Pancreas (tissue), 10 donors: Measurements from ENCODE around the gene CTDSPL. TPM values are rescaled to one million over a fixed set of nuclear protein-coding genes. Genes with fewer than 3 reads are reported as not detected.
A peak's percentile ranks its signal among the peaks of the same experiment; 100 is the strongest.

ENCODE experiments used
- ATAC-seq, 4 donors: fragments of 200-7000 bp; cut with Tn5 transposase; one replicate each; pipeline versions ENCODE4 v1.8.0 to v1.9.1; 2020; ENCODE audit warnings: mild to moderate bottlenecking in 4 of 4, moderate library complexity in 4 of 4
- DNase-seq, 6 donors: peaks; one replicate each; pipeline ENCODE4 v3.0.0-alpha.2; 2020
- FAIRE-seq: peaks from 2 replicates; lab custom pipeline; 2012; peaks lifted over from hg19 to GRCh38; lab: Jason Lieb, UNC
- H3K27ac ChIP-seq, 4 donors: fragments of 200-600 bp; sonication (generic); 1 replicate in 3 of 4; 2 replicates in 1 of 4; pipeline versions ENCODE4 v1.5.0 to v1.8.0; 2020
- H3K27me3 ChIP-seq, 4 donors: fragments of 200-600 bp; one replicate each; pipeline ENCODE4 v1.8.0; 2021
- H3K36me3 ChIP-seq, 3 donors: fragments of 200-600 bp; sonication (generic) in 1 of 3; one replicate each; pipeline versions ENCODE4 v1.5.0 to v1.8.0; 2020 to 2021
- H3K4me1 ChIP-seq, 3 donors: fragments of 200-600 bp; one replicate each; pipeline ENCODE4 v1.8.0; 2021
- H3K4me3 ChIP-seq, 4 donors: fragments of 200-600 bp; sonication (generic) in 2 of 4; one replicate each; pipeline versions ENCODE4 v1.5.0 to v1.8.0; 2020 to 2021
- H3K9me3 ChIP-seq, 4 donors: fragments of 200-600 bp; one replicate each; pipeline ENCODE4 v1.8.0; 2021
- WGBS, 2 donors: extraction: QIAGEN DNeasy Blood & Tissue Kit; methylation state at CpG; one replicate each; pipeline ENCODE4 v1.1.7; 2013; 5-methylcytosine and 5-hydroxymethylcytosine counted together
- intact Hi-C, 3 donors: fragments of 100-400 bp; cut with DNase I; formaldehyde crosslinking; loops; one replicate each; pipeline versions ENCODE4 v1.11.1 to v1.14.2; 2022
- polyA plus RNA-seq, 2 donors: library from polyadenylated mRNA; stranded (reverse); fragments of 200-250 nt; gene quantifications; one replicate each; pipeline ENCODE4 v1.2.3, GENCODE V29; 2013
- total RNA-seq, 6 donors: library from RNA; stranded (reverse); fragmentation: NEBNext Ultra II Directional in 4 of 6; extraction: Animal tissue kit (Norgen Biotek cat#: 25700) in 4 of 6; gene quantifications; one replicate each; pipeline versions ENCODE4 v1.2.1 to v1.2.4, GENCODE V29; 2021 to 2023
- TF ChIP-seq, protein P1 (sequence below), 4 donors: fragments of 200-600 bp; sonication (generic) in 3 of 4; IDR thresholded peaks; one replicate each; pipeline versions ENCODE4 v1.5.0 to v1.8.0; 2021; ENCODE audit warnings: antibody characterized with exemption in 4 of 4
- donor health status: healthy with polysubstance abuse.
- donor health status: DM: no; HTN: no; CAD: no; lungs with moderate emphysema.
- donor health status: DM: no; HTN: no; CAD: no.
- donor health status: control.
- donor health status: control.
- donor health status: Bipolar disorder and iron deficiency.
- donor health status: DM: yes; HTN: yes; CAD: no.
- donor health status: DM: no; HTN: no; CAD: no.
- donor health status: DM: no; HTN: no; CAD: no.
- donor health status: DM: yes; HTN: yes; CAD: no.

The CTDSPL gene
- total and polyA plus RNA-seq, 8 donors: 8.4 to 34.8 (median 15.4) TPM

DNA sequence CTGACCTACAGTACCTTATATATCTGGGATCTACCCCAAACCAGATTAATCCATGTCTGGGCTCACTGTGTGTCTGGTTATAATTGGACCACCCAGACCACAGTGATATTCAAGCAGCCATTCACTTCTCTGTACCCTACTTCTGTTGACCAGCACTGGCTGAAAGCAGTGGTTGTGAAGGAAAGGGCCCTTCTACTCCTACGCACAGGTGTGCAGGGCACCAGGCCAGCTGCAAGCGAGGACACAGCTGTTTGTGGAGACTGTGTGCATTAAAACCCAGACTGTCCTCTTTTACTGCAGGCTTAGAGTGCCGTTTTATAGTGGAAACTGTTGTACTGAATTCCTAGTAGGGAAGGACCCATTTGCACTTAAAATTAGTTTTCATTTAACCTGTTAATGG is 29.5 kb downstream of the CTDSPL start:
- ATAC-seq (peak in 3 of 4 donors; percentile 62 to 70 (median 63)), FAIRE-seq (no peak), DNase-seq (peak in 3 of 6 donors; percentile 8 to 50 (median 31))
- Histone ChIP-seq H3K9me3 (no peaks in the 10 kb centered on the region), H3K4me3 (no peak overlapping the region), H3K27me3 (no peaks in the 10 kb centered on the region), H3K36me3 (no peaks in the 10 kb centered on the region), H3K27ac (no peak overlapping the region), H3K4me1 (peaks cover 0 to 13% (median 6%) of the 10 kb centered on the region in 3 donors)
- WGBS, 2 donors: 25 to 26% methylated on average over 3 of the region's 3 CpGs
- intact Hi-C loops: no loop called here
- TF ChIP-seq, protein P1, sequence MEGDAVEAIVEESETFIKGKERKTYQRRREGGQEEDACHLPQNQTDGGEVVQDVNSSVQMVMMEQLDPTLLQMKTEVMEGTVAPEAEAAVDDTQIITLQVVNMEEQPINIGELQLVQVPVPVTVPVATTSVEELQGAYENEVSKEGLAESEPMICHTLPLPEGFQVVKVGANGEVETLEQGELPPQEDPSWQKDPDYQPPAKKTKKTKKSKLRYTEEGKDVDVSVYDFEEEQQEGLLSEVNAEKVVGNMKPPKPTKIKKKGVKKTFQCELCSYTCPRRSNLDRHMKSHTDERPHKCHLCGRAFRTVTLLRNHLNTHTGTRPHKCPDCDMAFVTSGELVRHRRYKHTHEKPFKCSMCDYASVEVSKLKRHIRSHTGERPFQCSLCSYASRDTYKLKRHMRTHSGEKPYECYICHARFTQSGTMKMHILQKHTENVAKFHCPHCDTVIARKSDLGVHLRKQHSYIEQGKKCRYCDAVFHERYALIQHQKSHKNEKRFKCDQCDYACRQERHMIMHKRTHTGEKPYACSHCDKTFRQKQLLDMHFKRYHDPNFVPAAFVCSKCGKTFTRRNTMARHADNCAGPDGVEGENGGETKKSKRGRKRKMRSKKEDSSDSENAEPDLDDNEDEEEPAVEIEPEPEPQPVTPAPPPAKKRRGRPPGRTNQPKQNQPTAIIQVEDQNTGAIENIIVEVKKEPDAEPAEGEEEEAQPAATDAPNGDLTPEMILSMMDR (IDR thresholded peaks at IDR 0.05): no peak

DNA sequence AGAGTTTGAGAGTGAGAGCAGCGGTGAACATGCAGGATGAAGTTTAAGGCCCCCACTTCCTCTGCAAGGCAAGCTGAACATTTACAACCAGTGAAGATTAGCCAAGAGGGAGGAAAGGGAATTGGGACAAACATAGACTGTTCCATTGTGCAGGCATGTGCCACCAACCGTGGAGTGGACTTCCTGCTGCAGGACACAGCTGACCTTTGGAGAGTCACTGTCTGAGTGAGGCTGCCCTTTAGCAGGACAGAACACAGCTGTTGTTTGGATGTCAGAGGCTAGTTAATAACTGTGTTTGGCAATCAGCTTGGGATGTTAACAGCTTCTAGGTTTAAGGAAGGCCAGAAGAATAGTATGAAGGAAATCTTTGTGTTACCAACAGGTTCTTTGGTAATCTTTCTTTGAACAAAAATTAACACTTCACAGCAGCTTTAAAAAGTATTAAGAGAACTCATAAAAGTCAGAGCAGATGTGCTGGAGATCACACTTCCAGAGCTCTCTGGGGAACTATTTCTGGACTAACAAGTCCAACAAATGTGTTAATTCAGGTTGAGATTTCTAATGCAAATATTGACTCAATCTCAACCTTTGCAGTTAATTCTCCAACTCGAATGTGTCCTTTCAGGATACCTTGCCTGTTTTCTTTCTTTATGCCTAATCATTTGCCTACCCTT is 31.4 kb downstream of the CTDSPL start:
- no peaks in the 10 kb centered on the region for H3K27me3 ChIP-seq
- no peaks in the 10 kb centered on the region for H3K36me3 ChIP-seq
- peak; percentile 55 to 85 (median 82) for ATAC-seq
- peak overlapping the region in 2 of 4 donors; percentile 42 to 53 for H3K27ac ChIP-seq
- peak in 2 of 6 donors; percentile 9 to 29 for DNase-seq
- no peak for FAIRE-seq
- peaks cover 0 to 13% (median 6%) of the 10 kb centered on the region in 3 donors for H3K4me1 ChIP-seq
- intact Hi-C loops: no loop called here
- 25 to 30% methylated on average over 3 of the region's 3 CpGs for WGBS, 2 donors
- TF ChIP-seq, protein P1 (IDR thresholded peaks at IDR 0.05): no peak
- H3K4me3 ChIP-seq: no peak overlapping the region
- H3K9me3 ChIP-seq: no peaks in the 10 kb centered on the region

DNA sequence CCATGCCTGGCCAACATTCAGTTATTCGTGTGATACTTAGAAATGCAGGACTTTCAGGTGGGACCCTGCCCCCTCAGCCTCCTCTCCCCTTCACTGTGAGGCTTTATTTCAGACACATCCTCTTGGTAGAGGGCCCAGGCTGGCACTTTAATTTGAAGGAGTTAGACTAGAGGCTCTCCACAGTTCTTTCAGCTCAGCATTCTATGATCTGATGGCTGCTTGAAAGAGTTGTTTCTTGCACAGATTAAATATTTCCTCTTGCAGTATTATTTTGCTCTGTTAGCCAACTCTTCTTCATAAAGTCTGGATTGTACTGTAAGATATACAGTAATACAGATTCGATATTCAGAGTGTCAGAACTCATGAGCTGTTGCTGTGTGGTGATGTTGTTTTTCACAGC is 35.1 kb downstream of the CTDSPL start:
- FAIRE-seq: no peak
- intact Hi-C loops: no loop called here
- WGBS, 2 donors: 65 to 67% methylated on average over 2 of the region's 2 CpGs
- Histone ChIP-seq H3K9me3 (no peaks in the 10 kb centered on the region), H3K27me3 (no peaks in the 10 kb centered on the region), H3K4me1 (peaks cover 0 to 13% (median under 1%) of the 10 kb centered on the region in 3 donors), H3K36me3 (no peaks in the 10 kb centered on the region), H3K4me3 (no peak overlapping the region), H3K27ac (no peak overlapping the region)
- TF ChIP-seq, protein P1 (IDR thresholded peaks at IDR 0.05): no peak
- ATAC-seq: no peak
- no peak for DNase-seq

DNA sequence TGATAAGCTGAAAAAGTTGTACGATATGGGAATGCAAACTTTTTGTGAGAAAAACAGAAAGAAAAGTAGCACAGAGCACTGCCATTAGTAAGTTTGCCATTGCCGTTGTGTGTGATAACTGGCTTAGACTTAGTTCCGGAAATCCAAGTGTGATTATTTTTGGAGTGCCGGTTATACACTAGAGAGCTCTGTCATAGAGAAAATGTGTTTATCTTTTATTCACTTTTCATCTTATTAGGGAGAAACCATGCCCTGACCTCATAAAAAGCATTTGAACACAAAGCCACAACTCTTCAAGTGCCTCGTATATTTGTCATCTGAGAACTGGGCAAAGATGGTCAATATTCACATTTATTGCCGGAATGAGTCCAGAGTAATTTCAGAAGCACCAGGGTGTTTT is 36.1 kb downstream of the CTDSPL start:
- Histone ChIP-seq H3K9me3 (no peaks in the 10 kb centered on the region), H3K36me3 (no peaks in the 10 kb centered on the region), H3K4me1 (peaks cover 0 to 9% (median 0%) of the 10 kb centered on the region in 3 donors), H3K27ac (no peak overlapping the region), H3K27me3 (no peaks in the 10 kb centered on the region), H3K4me3 (no peak overlapping the region)
- DNase-seq: no peak
- 78% methylated on average over 6 of the region's 6 CpGs for WGBS, 2 donors
- FAIRE-seq: no peak
- no peak for ATAC-seq
- TF ChIP-seq, protein P1 (IDR thresholded peaks at IDR 0.05): no peak
- intact Hi-C loops: no loop called here

DNA sequence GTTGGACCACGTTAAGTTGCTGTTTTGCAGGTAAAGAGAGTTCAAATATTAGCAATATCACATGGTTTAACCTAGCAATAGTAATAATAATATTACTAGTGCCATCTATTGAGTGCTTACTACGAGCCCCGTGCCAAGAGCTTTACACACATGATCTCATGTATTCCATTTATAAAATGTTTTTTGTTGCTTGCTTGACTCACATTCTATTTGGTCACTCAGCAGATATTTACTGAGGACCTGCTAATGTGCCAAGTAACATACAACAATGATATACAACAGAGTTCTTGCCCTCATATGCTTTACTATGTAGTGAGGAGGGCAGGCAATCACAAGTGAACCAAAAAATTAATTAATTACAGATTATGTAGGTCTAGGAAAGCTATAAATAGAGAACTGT is 36.7 kb downstream of the CTDSPL start:
- FAIRE-seq (no peak), DNase-seq (no peak), ATAC-seq (no peak)
- no peak overlapping the region for H3K27ac ChIP-seq
- H3K9me3 ChIP-seq: no peaks in the 10 kb centered on the region
- intact Hi-C loops: no loop called here
- no peak overlapping the region for H3K4me3 ChIP-seq
- no peaks in the 10 kb centered on the region for H3K27me3 ChIP-seq
- no peaks in the 10 kb centered on the region for H3K36me3 ChIP-seq
- WGBS, 2 donors: 82 to 91% methylated on average over 3 of the region's 3 CpGs
- H3K4me1 ChIP-seq: peaks cover 0 to 5% (median 0%) of the 10 kb centered on the region in 3 donors
- TF ChIP-seq, protein P1 (IDR thresholded peaks at IDR 0.05): no peak
